Suppressor macrophage treated with lipopolysaccharide for 1 hour (primary cell): ENCODE measurements around the gene TIFAB.

Experiments
- DNase-seq, 3 donors: peaks; one replicate each; pipeline ENCODE4 v3.0.0-alpha.2; 2020 to 2022

TIFAB gene, protein sequence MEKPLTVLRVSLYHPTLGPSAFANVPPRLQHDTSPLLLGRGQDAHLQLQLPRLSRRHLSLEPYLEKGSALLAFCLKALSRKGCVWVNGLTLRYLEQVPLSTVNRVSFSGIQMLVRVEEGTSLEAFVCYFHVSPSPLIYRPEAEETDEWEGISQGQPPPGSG

DNA sequence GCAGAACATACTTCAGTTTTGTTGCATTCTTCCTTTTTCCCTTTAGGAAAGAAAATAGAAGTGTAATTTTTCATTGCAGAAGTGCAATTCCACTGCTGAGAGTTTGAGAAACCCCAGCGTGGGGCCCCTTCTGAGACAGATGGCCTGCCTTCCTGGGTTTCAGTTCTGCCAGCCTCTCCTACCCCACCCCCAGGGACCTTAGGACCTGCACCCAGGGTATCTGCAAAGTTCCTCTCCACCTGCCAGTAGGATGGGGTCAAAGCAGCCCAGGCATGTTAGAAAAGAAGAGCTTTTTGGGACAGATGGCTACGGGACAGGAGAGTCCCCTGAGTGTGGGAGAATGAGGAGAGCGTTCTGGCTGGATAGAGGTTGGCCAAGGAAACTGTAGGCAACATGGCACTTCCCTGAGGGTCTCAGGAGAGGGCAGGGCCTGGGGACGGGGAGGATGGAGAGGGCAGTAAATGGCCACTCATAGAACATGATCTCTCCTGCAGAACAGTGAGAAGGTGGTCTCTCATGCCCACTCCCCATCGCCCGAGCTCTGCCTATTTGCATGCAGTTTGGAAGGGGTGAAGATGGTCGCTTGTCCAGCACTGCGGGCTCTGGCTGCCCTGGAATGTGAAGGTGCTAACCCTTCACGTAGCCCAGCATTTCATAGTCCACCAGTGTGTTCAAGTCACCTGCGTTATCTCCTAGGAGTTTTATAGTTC lies at the start of gene TIFAB:
Gene TIFAB (minus strand): TSS at position 31 of the 710 bp plus-strand sequence. CDS start 2,412 bp downstream, outside the sequence.
- peak in 2 of 3 donors; percentile 41 to 43 for DNase-seq

DNA sequence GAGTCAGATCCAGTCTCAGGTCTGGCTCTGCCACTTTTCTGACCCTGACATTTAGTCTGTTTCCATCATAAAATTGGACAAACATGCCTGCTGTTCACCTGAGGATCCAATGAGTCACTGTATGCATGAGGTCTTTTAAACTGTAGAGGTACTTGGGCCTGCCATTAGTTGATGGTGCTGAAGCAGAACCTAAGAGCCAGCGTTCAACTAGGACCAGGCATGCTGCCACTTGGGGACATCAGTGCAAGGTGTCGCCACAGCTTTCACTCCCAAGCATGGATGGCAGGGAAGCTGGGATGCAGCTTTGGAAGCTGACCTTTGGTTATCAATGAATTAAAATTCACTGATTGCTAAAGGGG lies 46.5 kb upstream of the TIFAB start:
- DNase-seq: no peak

DNA sequence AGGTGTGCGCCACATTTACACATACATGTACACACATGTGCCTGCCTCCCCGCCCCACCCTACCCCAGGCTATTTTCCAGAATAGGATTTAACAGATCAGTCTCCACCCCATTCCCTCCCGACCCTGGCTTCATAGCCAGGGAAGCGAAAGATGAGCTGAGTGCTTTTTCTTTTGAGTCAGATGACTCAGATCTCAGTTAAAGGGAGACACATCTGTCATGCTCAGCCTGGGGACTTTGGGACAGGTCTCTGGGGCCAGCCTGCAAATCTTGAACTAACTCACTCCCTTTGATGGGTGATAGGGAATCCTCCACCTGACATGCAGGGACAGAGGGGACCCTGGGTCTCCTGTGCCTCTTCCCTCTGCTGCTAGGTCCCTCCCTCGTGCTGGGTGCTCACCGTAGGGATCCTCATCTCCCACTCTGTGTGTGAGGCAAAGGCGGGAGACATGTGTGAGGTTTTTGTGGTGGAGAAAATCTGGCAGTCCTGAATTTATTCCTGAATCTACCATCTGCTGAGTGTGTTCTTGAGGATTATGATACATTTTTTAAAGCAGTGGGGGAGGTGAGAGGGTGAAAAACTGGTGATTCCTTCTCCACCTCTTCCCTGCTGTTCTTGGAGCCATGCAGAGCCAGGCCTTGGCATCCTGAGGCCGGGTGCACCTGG lies 46.0 kb upstream of the TIFAB start:
- no peak for DNase-seq

DNA sequence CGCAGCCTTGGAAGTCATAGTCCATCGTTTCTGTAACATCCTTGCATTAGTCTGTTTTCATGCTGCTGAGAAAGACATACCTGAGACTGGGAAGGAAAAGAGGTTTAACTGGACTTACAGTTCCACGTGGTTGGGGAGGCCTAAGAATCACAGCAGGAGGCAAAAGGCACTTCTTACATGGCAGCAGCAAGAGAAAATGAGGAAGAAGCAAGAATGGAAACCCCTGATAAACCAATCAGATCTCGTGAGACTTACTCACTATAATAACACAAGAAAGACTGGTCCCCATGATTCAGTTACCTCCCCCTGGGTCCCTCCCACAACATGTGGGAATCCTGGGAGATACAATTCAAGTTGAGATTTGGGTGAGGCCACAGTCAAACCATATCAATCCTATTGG lies 43.4 kb upstream of the TIFAB start:
- DNase-seq: peak; percentile 53 to 75 (median 71)

DNA sequence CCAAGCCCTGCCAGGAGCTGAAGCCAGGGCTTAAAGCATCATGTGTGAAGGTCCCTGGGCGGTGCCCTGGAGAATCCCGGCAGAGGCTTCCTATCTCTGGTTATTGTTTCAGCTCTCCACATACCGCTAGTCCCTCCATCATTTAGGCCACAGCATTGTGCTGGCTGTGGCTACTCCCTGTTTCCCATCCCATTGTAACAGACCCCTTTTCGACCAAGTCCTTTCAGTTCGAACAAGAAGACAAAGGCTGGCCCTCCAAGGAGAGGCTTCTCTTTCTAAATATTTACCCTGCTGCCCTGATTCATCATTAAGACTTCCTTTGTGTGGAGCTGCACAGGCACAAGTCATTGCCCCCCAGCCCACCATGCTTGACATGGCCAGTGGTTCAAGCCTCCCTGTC lies 42.0 kb upstream of the TIFAB start:
- DNase-seq: no peak

DNA sequence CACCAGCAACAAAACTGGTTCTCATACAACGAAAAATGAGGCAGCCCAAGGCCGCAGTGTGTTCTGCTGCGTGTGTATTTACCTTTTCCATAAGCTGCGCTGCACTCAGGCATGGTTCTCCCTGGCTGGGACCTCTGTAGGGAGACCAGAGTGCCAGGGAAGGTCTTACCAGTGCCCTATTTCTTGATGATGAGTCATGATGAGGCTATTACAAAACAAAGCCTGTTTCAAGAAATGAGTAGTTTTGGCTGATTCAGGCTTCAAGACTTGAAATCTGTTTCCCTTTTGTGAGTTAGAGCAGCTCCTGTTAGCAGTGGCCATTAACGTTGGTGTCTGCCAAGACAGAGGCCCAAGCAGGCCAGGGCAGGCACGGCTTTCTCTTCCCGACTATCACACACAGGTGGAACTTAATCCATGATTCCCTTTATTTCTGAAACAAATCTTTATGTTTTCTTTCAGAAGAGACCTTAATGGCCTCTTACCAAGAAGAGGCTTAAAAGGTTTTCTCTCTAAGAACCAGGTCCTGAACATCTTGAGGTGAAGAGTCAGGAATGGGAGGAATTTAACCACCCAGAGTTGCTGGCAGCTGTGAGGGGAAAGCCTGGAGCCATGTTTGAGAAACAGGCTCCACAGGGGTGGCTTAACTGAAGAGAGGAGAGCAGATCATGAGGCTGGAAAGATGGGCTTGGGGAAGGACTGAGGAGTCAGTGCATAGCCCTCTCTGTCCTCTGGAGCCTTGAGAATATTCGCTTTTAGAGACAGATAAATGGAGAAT lies 41.4 kb upstream of the TIFAB start:
- peak; percentile 84 to 96 (median 95) for DNase-seq

DNA sequence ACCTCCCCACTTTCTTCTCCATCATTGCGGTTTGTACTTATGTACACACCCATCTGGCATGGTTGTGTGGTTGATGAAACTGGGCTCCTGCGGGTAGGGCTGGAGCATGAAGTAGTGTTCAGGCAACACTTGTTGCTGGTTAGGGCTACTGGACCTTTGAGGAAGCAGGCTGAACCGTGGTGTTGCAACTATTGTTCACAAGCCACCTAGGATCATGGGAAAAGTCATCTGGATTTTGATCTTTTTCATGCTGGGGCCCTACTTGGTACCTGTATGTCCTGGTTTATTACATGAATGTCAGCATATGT lies 40.1 kb upstream of the TIFAB start:
- DNase-seq: peak in 1 of 3 donors; percentile 38

DNA sequence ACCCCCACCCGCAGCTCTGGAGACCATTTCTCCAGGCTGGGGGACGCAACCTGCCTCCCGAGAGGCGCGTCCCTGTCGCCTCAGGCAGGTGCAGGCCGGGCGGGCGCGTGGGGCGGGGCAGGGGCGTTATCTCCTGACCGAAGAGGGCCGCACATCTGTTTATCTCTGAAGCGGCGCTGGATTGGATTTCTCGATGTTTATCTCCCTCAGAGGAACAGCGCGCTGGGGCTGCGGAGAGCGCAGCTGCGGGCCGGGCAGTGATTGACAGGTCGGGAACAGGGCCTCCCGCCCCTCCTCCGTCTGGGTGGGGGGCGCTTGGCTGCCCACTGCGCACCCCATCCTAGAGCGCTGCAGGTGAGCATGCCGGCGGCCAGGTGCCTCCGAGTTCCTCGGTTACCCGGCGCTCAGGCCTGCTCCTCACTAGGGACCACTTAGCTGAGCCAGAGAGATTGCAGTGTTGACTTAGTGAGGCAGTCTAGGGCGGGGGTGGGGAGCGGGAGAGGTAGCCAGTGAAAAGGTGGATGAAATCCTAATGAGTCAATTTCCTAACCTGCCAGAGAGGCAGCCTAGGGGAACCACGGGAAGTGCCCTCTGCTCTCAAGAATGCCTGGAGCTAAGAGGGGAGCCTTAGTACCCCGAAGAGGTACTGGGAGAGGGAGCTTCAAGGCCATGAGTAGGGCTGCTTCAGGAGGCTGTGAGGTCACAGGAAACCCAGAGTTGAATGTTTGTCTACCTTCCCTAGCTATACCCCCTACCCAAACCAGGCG lies 39.6 kb upstream of the TIFAB start:
- no peak for DNase-seq

DNA sequence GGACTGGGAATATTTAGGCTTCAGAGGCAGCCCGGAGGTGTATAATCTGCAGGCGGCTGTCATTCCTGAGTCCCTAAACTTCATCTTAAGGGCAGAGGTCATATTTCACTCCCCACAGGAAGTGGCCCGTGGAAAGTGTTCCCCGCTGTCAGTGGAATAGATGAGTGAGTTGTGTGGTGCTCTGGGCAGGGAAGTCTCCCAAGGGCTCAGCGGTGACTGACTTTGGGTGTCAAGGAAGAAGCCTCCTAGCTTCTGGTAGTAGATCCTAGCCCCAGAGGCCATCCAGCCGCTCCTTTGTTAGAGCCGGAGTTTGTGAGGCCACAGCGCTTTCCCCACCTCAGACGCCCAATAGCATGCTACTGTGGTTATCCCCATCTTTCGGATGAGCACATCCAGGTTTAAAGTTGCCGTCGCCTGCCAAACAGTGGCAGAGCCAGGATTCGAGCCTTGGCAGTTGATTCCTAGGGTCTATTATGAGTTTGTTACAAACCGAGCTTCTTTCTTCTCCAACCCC lies 38.9 kb upstream of the TIFAB start:
- no peak for DNase-seq

DNA sequence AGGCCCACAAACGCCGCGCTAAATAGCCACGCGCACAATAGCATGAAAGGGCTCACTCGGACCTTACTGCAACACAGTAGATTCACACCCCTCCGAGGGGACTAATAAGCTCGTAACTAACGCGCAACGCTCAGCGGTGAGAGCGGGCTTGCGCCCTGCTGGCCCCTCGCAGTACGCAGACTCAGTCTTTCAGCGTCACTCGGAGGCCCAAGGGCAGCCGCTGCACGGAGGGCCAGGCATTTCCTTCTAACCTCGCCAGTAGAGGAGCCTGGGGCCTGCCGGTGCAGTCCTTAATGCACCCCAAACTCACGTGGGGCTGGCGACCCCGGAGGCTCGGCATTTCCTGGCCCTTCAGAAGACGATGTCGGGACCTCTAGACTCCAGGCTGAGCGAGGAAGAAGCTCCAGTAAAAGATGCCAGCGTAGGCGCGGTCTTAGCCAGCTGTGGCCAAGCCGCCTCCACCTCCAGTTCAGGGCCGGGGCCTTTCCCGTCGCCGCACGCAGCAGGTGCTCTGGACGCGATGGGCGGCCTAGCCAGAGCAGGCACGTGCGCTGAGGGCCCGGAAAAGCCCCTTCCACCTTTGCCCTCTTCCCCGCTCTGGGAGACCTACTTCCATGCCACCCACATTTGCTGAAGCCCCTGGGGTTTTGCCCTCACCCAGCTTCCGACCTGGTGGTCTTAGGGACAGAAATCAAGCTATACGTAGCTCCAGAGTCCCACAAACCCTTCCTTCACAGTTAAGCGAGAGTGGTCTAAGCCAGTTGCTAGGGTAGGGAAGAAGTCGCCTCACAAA lies 38.3 kb upstream of the TIFAB start:
- peak in 2 of 3 donors; percentile 39 to 53 for DNase-seq

DNA sequence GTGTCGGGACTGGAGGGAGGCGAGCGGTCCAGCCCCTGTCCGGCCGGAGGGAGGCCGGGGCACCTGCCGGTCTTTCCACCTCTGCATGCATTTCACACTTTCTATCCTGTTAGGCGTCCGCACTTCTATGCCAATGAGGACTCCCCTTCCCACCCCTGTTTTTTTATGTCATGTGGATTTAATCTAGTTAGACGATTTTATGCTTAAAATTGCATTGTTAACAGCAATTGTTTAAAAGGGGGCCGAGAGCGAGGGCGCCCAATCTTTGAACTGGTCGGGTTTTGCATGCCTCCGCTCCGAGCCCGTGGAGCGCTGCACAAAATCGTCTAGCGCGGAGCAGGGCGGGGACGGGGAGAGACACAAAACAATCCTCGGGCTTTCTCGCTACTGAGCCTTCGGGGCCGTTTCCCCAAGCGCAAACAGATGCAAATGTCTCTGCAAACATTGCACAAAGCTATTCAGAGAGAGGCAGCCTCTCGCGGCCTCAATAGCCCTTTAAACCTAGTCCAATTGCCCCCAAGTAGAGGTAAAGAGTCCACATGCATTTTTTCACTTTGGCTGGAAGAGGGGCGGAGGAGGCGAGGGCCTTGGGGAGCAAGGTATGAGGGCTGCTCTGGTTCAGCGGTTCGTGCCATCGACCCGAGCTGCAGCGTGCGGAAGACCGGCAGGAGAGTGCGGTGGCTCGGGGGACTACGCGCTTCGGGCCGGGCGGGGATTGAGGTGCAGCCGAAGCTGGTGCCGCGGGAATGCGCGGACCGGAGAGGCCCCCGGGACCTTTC lies 37.5 kb upstream of the TIFAB start:
- no peak for DNase-seq

DNA sequence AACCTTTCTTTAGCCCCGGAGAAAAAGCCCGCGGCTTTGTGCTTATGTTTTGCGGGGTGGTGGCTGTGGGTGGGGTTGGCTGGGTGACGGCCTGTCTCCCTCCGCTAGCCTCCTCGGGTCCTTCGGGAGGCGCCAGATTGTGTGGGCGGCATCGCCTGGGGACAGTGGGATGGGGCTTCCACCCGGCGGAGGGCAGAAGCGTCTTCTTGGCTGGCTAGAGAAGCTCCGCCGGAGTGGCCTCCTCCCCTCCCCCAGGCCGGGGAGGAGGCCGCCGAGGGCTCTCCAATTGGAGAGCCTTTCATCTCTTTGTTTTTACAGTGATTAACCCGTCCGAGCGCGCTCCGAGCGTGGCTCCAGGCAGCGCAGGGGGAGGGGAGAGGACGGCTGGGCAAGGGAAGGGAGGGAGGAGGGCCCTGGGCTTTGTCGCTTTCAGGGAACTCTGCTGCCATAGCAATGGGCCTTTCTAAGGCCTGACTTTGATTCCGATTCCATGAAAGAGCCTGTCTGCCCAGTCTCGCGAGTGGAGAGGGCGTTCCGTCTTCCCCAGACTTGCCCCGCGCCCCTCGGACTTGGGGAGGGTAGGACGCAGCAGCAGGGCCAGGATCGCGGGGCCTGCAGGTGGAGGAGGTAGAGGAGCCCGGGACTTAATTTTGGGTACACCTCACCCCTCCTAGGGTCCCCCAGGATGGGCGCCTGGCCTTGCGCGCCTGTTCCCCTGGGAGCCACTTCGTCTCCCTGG lies 36.7 kb upstream of the TIFAB start:
- peak in 2 of 3 donors; percentile 24 to 40 for DNase-seq

DNA sequence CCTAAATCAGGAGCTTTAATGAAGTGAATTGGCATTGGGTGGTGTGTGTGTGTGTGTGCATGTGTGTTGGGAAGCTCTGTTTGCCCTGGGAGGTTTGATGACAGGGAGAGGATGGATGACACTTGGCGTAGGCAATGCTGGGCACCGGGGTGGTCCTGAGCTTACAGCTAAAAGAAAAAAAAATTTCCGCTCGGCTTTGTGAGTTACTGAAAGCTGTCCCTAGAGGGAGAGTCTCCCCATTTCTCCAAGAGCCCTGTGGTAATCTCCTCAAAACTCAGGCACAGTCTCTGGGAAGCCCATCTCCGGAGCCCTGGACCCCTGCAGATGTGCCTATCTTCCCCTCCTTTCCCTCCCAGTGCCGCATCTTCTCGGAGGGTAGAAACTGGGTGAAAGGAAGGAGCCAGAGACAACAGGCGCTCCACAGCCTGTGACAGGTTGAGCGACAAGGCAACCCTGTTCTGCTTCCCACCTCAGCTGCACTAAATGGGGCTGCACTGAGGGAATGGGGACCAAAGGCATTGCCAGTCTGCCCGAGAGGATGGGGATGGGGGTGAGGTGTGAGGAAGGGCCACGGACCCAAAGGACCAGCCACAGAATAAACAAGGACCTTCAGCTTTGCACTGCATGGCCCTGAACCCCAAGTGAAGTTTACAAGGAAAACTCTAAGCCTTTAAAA lies 35.8 kb upstream of the TIFAB start:
- no peak for DNase-seq

DNA sequence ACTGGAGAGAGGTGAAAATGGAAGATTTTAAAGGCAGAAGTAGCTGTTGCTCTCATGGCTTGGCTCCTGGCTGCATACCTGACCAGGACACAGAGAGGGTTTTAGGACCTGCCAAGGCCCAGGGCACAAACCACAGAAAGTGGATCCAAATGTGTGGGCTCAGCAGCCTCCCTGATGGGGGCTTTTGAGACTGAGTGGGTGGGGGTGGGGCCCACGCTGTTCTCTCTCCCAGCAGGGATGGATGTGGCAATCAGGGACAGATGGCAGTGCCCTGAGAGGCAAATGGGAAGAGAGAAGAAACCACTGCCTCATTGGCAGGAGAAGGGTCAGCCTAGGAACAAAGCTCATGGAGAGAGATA lies 34.9 kb upstream of the TIFAB start:
- DNase-seq: peak in 2 of 3 donors; percentile 25 to 44

DNA sequence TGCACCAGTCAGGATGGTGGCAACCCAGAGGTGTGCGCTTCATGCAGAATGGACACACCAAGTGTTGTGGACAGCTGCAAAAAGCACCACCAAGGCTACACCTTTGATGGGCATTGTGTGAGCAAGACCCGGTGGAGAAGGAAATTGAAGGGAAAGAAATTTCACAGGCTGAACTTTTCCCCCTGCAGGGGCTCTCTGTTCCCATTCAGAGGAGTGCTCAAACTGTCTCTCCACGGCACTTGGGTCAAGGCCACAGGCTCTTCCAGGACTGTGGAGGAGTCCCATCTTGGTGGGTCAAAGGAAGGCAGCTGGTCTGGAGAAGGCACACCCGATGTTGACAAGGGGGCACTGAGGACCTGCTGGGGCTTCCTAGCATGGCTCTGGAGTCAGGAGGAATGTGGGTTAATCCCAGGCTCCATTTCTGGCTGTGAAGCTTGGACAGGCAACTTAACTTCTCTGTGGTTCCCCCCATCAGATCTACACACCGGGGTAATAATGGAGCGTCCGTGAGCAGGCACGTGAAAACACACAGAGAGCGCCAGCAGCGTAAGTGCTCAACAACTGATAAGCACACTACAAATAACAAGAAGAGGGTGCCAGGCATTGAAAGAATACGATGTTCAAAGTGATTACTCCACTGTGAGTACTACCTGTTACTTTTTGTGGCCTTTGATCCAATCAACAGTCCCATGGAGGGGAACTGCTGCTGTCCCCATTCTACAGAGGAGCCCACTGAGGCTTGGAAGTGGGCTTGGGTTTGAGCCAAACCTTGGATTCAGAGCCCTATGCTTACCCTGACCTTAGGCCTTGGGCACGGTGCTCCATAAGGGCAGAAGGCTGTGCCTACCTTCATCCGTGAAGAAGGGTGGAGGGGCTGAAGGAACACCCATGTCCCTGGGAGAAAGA lies 34.2 kb upstream of the TIFAB start:
- no peak for DNase-seq

DNA sequence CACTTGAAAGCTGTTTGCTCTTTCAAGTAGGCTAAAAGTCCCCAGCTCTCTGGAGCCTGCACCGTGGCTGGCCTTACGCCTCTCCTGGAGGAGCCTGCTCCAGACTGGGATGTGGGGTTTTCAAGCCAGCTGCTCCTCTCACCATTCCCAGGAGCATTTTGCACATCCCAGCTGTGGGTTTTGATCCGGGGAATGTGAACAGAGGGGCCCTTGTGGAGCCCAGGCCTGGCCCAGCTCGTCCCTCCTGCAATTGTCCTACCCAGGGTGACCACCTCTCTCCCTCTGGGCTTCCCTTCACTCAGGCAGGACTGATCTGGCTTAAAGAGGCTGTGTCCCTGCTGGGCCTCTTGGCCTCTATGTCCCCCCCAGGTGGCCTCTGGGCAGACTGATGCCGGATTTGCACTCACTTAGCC lies 32.5 kb upstream of the TIFAB start:
- DNase-seq: no peak

DNA sequence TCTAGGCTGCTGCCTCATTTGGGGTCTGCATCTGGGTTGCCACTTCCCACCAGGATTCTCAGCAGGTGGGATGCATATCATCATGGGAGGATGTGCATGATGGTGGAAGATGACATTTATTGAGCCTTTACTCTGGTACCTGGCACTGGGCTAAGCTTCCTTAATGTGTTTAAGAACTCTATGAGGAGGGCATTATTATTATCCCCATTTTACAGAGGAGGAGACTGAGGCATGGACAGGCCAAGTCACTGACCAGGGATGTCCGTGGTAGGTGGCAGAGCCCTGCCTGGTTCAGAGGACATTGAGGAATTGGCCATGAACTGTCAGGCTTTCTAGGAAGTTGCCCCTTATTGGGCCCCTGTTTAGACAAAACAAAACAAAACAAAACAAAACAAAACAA lies 31.1 kb upstream of the TIFAB start:
- no peak for DNase-seq

DNA sequence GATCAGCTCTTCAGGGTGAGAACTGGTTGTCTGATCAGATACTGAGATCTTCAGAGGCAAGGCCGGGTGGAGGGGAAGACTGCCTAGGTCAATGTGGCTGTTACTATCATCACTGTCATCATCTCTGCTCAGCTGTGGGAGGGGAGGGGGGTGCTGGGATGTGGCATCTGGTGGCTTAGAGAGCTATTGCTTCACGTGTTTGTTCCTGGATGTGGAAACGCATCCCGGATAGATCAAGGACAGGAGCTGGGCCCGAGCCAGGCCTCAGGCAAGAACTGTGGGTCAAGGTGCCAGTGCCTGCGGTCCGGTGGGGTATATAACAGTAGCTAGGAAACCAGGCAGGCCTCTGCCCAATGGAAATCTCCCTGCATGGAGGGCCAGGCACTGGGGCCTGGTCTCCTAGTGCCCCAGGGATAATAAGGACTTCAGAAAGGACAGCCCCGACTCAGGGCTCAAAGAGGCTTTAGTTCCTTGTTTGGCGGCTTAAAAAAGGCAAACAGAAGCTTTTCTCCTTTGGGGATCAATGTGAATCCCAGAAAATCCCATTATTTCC lies 30.3 kb upstream of the TIFAB start:
- DNase-seq: peak in 1 of 3 donors; percentile 48
